Measurements from ENCODE around the gene ATG9B. TPM values are rescaled to one million over a fixed set of nuclear protein-coding genes. Genes with fewer than 3 reads are reported as not detected.

Gene ATG9B
- total and polyA plus RNA-seq, 2 of the 13 experiments (the other 11 are each of a cell fraction or from before 2014, with no cell fraction given), result 0.24 TPM; not detected in 1

DNA sequence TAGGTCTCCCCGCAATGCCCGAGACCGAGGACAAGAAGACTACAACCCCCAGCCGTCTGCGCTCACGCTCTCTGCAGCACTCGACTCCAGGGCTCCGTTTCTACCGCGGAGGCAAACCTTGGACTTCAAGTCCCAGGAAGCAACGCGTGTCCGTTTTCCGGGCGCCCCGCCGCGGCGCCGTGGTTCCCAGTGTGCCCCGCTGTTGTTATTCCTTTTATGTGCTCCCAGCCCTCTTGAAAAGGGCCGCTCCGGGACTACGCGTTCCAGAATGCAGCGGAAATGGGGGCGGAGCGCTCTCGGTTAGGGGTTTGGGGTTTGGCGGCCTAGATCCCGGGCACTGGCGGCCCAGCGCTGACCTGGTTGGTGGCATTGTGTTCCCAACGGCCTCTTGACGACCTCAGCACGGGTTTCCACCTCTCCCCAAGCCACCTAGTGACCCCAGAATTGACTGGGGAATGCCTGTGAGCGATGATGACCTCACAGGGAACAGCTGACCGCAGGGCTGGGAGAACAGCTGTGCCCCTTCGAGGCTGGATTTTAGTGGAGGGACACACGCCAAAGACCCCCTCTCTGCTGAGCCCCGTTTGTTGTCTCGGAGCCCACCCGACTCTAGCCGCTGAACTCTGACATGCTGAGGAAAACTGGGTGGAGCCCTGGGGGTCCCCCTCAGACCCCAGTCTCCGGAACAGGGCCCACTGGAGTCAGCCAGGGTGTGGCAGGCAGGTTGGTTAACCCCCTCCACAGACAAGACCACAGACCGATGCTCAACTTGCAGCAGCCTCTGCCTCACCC is 33.9 kb upstream of the ATG9B start (continued):
- peak; percentile 63; the same call in 1 of the 2 replicates for TF ChIP-seq ZNF543 (CRISPR knock-in tag; IDR thresholded peaks at IDR 0.05)
- TF ChIP-seq, protein P1, sequence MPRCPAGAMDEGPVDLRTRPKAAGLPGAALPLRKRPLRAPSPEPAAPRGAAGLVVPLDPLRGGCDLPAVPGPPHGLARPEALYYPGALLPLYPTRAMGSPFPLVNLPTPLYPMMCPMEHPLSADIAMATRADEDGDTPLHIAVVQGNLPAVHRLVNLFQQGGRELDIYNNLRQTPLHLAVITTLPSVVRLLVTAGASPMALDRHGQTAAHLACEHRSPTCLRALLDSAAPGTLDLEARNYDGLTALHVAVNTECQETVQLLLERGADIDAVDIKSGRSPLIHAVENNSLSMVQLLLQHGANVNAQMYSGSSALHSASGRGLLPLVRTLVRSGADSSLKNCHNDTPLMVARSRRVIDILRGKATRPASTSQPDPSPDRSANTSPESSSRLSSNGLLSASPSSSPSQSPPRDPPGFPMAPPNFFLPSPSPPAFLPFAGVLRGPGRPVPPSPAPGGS (CRISPR knock-in tag; IDR thresholded peaks at IDR 0.05), result no peak
- TF ChIP-seq HMGXB4 (CRISPR knock-in tag; IDR thresholded peaks at IDR 0.05; ENCODE audit: borderline replicate concordance in 1 of 2, low read depth in 1 of 2), result peak in 1 of 2 experiments; percentile 65; a peak in 1 of 4 replicates
- TF ChIP-seq TEAD2 (CRISPR knock-in tag; IDR thresholded peaks at IDR 0.05), result no peak
- TF ChIP-seq ZNF614 (CRISPR knock-in tag; IDR thresholded peaks at IDR 0.05; ENCODE audit: borderline replicate concordance), result peak; percentile 34; the same call in 1 of the 2 replicates
- no peak for TF ChIP-seq SCMH1 (CRISPR knock-in tag; IDR thresholded peaks at IDR 0.05; ENCODE audit: borderline replicate concordance)
- no peak for TF ChIP-seq ZNF629 (CRISPR knock-in tag; conservative IDR thresholded peaks at IDR 0.05)
- TF ChIP-seq FOXM1 (CRISPR knock-in tag; IDR thresholded peaks at IDR 0.05), result no peak
- TF ChIP-seq DNMT1 (CRISPR knock-in tag; IDR thresholded peaks at IDR 0.05), result no peak
- no peak for TF ChIP-seq IKZF4 (CRISPR knock-in tag; IDR thresholded peaks at IDR 0.05; ENCODE audit: borderline replicate concordance, low read depth, not compliant biosample characterization)
- peak; percentile 95 for TF ChIP-seq FOXK1 (CRISPR knock-in tag; IDR thresholded peaks at IDR 0.05; ENCODE audit: borderline replicate concordance, low read depth)
- no peak for TF ChIP-seq PTBP1 (IDR thresholded peaks at IDR 0.05; ENCODE audit: low read depth, low read length, poor library complexity, severe bottlenecking)
- no peak for TF ChIP-seq ZNF547 (CRISPR knock-in tag; IDR thresholded peaks at IDR 0.05)
- TF ChIP-seq XBP1 (CRISPR knock-in tag; IDR thresholded peaks at IDR 0.05), result 0 out of 2 replicates have a peak, but pooled peaks have one; percentile 10
- peak in 1 of 2 experiments; percentile 73; a peak in 1 of 4 replicates for TF ChIP-seq KLF16 (CRISPR knock-in tag; IDR thresholded peaks at IDR 0.05)
- TF ChIP-seq, protein P2, sequence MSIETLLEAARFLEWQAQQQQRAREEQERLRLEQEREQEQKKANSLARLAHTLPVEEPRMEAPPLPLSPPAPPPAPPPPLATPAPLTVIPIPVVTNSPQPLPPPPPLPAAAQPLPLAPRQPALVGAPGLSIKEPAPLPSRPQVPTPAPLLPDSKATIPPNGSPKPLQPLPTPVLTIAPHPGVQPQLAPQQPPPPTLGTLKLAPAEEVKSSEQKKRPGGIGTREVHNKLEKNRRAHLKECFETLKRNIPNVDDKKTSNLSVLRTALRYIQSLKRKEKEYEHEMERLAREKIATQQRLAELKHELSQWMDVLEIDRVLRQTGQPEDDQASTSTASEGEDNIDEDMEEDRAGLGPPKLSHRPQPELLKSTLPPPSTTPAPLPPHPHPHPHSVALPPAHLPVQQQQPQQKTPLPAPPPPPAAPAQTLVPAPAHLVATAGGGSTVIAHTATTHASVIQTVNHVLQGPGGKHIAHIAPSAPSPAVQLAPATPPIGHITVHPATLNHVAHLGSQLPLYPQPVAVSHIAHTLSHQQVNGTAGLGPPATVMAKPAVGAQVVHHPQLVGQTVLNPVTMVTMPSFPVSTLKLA (IDR thresholded peaks at IDR 0.05), result peak; percentile 73; the same call in 1 of the 2 replicates
- no peak; the same call in 1 of the 2 replicates for TF ChIP-seq RFXANK (CRISPR knock-in tag; IDR thresholded peaks at IDR 0.05)
- TF ChIP-seq NONO (IDR thresholded peaks at IDR 0.05), result no peak
- TF ChIP-seq NONO (CRISPR knock-in tag; conservative IDR thresholded peaks at IDR 0.05), result no peak
